ENCODE measurements around the gene TKFC.
A peak's percentile ranks its signal among the peaks of the same experiment; 100 is the strongest.

The TKFC gene

DNA sequence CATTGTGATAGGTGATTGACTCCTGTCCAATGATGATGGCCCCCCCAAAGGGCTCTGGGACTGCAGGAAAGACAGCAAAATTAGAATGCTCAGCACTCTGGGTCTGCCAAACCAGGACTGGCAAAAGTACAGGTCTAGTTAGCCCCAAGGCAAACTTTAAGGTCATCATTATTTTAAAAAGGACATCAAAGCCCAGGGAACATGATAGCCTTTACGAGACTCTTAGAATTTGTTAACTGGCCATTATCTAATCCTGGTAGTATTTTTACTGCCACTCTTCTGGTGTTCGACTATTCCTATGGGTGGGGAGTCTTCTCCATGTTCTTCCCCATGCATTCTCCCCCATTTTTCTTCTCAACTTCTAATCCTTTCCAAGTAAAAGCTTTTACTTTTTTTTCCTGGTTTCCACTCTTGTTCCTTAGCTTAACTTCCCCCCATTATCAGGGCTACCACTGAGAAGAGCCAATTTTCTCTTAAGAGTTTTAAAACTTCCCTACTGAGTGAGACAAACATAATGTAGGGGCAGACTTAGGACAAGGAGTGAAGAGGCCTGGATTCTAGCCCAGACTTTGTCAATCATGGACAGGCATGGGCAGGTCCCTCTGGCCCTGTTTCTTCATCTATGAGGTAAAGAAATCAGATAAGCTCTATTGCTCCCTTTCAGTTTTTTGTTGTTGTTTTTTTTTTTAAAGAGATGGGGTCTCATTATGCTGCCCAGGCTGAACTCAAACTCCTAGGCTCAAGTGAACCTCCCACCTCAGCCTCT, 7.2 kb upstream of the TKFC start:
- DNase-seq, result no peak

DNA sequence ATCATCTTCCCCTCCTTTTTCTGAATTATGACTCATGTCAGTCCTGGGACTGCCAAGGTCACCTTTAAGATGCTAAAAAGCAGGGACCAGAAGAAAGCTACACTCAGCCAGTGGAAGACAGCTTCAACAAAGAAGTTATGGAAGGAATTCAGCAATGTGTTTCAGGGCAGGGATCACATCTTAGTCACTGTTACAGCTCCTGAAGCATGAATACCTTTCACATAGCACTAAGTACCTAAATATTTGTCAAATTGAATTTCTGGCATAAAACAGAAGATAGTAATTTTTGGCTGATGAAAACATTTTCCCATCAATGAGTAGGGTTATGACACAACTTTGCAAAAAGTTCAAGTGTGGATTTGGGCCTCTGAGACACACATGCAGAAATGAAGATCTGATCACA, 5.4 kb upstream of the TKFC start:
- no peak for DNase-seq

DNA sequence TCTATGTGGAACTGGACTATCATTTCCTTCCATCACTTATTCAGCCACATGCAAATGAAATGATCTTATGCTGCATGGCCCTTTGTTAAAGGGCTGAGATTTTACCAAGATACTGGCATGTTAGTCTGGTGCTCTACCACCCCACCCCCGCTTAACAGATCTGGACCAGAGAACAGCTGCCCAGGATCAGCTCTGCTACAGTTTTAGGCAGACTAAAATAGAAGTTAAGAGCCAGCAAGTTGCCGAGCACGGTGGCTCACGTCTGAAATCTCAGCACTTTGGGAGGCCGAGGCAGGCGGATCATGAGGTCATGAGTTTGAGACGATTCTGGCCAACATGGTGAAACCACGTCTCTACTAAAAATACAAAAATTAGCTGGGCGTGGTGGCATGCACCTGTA, 4.7 kb upstream of the TKFC start:
- no peak for DNase-seq

DNA sequence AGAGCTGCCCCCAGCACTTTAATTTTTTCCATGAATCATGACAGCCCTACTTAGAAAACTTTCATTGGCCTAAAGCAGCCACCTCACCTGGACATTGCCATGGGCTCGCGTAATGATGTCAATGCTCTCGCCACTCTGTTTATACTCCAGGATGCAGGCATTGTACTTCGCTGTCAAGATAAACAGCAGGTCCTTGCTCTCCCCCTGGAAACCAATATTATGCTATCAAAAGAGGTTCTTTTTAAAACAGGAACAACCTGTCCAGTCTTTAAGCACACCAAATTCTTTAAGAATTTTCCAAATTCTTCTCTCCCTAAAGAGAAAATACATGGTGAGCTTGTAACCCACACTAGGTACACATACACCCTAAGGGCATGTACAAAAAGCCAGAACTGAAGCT, 3.2 kb upstream of the TKFC start:
- no peak for DNase-seq

DNA sequence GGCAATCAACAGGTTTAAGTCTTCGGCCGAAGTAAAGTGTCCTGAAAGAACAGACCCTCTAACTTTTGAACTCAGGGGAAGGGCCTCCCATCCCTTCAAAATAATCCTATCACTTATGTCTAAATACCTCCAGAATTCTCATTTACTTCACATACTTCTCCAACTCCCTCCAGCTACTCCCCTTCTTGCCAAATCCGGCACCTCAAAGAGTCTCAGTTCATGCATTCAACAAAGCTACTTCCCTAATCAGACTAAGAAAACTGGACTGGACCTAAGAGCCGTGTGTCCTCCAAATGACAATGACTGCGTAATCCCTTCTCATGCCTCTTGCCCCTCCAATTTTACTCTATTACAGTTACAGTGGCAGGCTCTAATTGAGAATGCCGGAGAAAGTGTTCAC, 1.4 kb upstream of the TKFC start:
- DNase-seq, result no peak

DNA sequence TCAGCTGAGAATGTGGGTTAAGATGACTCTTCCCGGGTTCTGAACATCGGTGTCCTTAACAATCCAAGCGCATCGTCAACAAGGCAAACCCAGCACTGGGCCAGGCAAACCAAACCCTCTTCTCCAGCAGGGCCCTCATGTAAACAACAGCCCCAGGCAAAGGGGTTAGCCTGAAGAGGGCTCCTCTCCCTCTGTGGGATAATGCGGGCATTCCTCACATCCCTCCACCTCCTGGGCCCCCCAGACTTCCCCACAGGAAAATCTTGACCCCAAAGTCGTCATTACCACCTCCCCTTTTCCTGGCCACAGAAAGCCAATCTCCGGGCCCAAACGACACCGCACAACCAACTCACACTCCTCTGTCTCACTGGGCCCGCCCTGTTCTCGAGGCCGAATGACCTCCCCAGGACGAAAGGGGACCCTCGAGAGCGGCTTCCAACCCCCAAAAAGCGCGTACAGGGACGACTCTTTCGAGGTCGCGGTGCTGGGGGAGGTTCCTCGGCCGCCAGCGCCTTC, 689 bp upstream of the TKFC start:
- DNase-seq, result no peak

DNA sequence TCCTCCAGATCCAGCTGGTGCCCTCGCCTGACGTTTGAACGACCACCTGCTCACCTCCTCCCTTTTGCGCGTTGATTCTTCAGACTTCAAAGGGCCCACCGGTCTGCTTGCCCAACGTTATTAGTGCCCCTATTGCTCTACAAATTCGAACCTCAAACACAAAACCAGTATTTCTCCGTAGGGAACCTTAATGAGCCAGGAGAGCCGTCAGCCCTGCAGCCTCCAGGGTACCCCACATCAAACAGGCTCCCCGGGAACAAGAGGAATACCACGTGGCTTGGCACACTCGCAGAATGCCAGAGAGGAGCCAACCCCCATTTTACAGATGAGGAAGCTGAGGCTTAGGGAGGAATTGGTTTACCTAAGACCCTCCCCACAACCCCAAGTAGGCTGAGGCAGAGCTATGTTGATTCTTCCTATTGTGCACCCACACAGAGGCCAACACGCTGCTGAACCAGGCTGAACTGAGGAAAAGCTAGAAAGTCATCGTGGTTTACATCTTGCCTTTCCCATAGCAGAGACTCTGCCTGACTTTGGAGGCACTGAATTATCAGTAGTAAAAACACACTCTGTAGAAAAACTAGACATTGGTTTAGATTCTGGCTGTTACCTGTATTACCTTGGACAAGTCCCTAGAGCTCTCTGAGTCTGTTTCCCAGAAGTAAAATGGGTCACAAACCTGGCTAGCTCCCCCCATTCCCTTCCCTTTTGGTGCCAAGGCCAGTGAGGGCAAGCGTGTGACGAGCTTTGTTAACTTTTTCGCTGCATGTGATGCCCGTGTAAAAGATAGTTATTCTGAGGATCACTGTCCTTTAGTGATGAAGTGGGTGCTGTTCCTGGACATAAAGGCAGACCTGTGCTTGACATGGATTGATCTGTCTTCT, 764 bp downstream of the TKFC start:
- no peak for DNase-seq

DNA sequence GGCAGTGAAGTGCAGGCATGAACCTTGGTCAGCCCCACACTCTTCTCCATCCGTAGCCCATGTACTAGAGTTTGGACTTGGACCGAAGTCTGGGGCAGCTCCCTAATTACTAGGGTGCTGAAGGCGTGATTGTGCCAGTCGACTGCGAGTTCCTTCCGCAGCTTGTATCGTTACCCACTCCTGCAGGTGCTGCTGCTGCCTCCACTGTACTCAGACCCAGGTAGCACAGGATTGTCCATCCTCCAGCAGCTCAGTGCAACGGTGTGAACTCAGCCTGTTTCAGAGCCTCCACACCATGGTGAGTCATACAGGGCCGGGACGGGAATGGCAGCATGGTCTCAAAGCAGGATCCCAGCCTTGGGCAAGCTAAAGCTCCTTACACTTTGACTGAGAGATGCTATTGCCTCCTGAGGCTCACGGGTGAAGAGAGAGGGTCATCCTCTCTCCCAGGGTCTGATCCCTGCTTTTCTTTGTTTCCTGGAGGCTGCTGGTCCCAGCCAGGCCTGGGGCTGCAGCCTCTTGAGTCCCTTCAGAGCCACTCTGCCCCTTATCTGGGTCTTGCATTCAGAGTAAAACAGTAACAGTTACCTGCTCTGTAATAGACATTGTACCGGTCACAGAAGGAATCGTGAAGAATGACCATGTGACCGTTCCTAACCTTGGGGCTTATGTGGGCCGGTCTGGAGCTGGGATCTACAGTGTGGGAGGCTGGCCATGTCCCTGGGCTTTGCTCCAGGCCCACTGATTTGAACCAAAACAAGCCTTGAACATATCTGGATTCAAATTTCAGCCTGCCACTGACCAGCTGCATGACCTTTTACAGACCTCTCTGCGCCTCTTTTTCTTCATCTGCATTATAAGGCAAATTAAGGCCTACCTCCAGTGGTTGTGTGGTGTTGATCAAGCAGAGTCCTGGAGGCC, 1.7 kb downstream of the TKFC start:
- no peak for DNase-seq

DNA sequence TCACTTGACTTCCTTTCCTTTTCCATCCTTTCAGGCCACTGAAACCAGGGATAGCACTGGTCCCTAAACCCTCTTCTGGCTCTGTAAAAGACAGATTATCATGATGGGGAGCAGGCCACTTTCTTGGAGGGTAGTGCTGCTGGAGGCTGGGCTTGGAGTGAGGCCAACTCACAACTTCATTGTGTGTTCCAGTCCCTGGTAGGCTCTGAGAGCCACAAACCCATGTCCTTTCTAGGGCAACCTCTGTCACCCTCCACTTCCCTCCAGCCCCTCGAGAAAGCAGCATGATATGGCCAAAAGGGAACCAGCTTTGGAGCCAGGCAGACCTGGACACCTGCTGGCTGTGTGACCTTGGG, 2.3 kb downstream of the TKFC start:
- no peak for DNase-seq

DNA sequence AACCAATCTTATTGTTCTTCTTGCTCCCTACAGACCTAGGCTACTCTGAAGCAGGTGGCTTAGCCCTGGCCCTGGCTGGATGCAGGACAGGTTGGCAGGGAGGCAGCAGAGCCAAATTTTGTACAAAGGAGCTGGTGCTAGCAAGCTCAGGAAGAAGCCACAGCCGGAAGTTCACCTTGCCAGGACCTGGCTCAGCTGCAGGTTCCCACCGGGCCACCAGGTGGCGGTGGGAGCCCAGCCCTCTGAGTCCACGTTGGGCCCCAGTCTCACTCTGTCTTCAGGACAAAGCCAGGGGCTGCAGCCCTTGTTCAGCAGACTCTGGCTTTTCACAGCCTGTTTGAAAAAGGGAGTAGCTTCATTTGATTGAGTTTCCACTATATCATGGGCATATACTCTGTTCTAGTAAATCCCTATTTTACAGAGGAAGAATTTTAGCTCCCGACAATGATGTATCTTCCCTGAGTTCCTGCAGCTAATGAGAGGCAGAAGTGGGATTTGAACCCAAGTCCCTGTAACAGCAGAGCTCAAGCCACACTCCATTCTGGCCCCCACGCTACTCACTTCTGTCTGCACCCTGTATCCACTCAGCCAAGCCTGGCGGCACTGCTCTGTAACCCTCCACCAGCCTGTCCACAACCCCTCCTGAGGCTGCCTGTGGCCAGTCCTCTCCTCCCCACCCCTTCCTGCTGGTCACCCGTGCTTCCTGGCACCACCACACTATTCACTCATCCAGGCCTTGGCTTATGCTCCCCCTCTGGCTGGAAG, 3.3 kb downstream of the TKFC start:
- DNase-seq, result peak; percentile 84

DNA sequence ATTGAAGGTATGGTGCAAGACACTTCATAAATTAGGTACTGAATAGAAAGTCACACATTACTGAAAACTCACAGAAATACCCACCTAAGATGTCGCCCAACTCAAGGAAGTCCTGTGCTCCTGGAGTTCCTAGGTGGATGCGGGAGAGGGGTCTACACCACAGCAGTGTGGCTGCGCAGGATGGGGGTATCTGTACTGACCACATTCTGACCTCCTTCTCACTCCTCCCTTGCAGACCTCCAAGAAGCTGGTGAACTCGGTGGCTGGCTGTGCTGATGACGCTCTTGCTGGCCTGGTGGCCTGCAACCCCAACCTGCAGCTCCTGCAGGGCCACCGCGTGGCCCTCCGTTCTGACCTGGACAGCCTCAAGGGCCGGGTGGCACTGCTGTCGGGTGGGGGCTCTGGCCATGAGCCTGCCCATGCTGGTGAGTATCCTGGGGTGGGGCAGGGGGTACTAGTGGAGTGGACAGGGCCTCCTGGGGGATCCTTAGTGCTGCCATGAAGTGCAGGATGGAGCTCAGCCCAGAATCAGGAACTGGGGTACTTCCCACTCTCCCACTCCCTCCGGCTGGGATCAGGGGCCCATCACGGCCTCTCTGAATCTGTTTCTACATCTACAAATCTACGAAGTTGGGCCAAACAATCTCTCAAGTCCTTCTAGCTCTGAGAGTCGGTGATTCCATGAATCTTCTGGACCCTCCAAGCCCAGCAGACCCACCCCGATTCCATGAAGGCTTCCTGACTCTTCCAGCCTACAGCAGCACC, 4.9 kb downstream of the TKFC start:
- DNase-seq, result no peak

DNA sequence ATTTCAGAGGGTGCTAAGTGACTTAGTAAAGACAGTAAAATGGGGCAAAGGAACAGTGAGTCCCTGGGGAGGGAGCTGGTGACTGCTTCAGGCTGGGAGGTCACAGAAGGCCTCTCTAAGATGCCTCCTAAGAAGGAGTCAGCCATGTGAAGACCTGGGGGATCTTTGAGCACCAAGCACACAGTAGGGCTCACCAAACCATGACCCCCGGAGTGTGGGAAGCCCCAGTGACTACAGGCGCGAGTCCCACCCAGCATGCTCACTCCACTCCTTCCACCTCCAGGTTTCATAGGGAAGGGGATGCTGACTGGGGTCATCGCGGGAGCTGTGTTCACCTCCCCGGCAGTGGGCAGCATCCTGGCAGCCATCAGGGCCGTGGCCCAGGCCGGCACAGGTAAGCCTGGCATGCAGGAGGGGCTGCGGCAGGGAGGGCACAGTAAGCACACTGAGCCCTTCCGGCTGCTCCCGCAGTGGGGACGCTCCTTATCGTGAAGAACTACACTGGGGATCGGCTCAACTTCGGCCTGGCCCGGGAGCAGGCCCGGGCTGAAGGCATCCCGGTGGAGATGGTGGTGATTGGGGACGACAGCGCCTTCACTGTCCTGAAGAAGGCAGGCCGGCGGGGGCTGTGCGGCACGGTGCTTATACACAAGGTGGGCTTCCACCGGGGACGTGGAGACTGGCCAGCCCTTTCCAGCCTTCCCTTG, 5.9 kb downstream of the TKFC start:
- no peak for DNase-seq

DNA sequence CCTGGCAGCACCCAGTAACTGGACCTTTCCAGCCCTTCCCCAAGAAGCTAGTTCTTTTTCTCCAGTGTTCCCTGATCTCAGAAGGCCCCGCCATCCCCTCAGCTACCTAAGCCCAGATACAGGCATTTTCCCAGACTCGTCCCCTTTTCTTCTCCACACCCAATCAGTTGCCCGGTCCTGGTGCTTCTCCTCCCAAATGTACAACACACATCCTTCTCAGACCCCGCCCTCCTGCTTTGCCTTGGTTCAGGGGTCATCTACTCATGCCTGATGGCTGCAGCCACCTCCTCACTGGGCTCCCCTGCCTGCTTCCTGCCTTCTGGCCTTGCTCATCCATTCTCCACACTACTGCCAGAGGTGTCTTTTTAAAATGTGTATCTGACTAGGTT, 6.5 kb downstream of the TKFC start:
- DNase-seq, result no peak

DNA sequence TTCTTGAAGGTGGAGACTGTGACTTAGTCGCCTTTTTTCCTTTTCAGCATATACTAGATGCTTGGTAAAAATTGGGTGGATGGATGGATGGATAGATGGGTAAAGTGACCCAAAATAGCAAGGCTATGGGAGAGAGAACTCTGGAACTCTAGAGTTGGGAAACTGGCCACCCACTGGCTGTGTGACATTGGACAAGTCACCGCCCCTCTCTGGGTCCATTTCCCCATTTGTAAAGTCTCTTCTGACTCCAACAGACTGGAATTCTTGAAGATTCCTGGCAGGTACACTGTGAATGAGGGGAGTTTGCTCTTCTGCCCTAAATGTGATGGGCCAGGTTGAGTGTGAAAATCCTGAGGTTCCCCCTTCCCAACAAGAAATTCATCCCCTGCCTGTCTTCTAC, 8.0 kb downstream of the TKFC start:
- DNase-seq, result no peak

DNA sequence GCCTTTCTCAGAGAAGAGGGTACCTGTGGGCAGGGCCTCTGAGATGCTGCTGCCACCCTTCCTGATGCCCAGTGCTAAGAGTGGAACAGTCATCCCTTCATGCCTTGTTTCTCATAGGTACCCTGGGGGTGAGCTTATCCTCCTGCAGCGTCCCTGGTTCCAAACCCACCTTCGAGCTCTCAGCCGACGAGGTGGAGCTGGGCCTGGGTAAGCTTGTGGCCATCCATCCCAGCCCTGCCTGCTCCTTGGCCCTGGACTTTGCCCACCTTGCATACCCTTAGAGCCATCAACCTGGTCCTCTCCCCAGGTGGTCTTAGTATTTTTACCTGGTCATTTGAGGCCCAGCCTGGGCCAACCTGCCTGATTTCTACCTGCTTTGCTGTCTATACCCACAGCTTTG, 8.7 kb downstream of the TKFC start:
- no peak for DNase-seq

DNA sequence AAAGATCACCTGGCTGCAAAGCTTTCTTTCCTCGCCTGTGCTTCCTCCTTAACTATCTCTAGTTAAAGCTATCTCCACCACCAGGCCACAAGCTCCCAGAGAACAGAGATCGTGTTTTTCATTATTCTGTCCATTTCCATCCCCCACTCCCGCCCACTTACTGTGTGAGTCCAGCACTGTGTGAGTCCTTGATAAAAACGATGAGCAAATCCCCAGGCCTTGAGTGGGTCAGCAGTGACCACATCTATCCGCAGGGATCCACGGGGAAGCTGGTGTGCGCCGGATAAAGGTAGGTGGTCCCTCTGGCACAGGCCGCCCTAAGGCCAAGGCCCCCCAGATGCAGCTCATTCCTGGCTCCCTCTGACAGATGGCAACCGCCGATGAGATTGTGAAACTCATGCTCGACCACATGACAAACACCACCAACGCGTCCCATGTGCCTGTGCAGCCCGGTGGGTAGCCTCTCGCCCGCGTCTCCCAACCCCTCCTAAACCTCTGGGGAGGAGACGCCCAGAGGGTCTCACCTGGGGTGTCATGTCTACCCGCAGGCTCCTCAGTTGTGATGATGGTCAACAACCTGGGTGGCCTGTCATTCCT, 9.3 kb downstream of the TKFC start:
- DNase-seq, result no peak

DNA sequence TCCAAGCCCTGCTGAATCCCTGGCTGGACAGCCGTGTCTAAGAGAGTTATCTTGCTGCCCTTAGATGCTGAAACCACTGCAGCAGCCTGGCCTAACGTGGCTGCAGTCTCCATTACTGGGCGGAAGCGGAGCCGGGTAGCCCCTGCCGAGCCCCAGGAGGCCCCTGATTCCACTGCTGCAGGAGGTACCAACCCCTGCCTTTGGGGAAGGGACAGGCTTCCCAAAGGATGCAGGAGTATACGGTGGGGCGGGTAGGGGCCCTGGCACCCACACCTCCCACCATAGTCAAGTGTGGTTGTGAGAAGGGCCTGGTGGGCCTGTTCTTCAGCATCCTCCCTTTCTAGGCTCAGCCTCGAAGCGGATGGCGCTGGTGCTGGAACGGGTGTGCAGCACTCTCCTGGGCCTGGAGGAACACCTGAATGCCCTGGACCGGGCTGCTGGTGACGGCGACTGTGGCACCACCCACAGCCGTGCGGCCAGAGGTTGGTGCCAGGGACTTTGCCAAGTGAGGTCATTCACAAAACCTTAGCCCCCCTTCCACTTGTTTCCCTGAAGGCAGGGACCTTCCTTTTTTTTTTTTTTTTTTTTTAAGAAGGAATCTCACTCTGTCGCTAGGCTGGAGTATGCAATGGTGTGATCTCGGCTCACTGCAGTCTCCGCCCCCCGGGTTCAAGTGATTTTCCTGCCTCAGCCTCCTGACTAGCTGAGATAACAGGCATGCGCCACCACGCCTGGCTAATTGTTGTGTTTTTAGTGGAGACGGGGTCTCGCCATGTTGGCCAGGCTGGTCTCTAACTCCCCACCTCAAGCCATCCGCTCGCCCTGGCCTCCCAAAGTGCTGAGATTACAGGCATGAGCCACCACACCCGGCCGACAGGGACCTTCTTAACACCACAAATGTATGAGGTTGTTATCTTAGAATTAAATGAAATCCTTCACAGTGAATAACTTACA, 11.0 kb downstream of the TKFC start:
- no peak for DNase-seq

DNA sequence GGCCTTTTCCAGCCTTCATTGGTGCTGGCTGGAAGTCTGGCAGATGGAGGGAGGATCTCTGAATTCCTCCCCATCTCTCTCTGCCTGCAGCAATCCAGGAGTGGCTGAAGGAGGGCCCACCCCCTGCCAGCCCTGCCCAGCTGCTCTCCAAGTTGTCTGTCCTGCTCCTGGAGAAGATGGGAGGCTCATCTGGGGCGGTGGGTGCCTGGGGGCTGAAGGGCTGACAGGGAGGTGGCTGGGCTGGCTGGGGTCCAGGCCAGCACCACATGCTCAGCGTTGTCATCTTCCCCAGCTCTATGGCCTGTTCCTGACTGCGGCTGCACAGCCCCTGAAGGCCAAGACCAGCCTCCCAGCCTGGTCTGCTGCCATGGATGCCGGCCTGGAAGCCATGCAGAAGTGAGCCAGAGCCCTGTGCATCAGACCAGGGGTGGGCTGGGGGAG, 12.2 kb downstream of the TKFC start:
- DNase-seq, result no peak
